Measurements from ENCODE around the gene GTF2IRD1.

- TF ChIP-seq CTCF (conservative IDR thresholded peaks at IDR 0.05 in 1 of 2, IDR thresholded peaks at IDR 0.05 in 1 of 2; ENCODE audit: extremely low read depth in 1 of 2, insufficient read depth in 1 of 2, low read depth in 1 of 2, low read length in 2 of 2) (no peak), EZH2 (IDR thresholded peaks at IDR 0.05; ENCODE audit: borderline replicate concordance, low read length) (no peak)
Observed at GRCh38 chr7:74483402-74484336, 30.0 kb downstream of the GTF2IRD1 start.

Data from mammary epithelial cell (primary cell).